ENCODE data around the gene SHISA3.

Gene SHISA3

GRCh38 chr4:42445038-42445437, 47.8 kb downstream of the SHISA3 start:
- DNase-seq (ENCODE audit: low spot score), result no peak

GRCh38 chr4:42446823-42447222, 49.5 kb downstream of the SHISA3 start:
- no peak for DNase-seq (ENCODE audit: low spot score)
